GM21390 (cell line): Measurements from ENCODE around the gene TREM2.

Experiments
- ATAC-seq: cut with Tn5 transposase; IDR thresholded peaks from one replicate; pipeline ENCODE4 v1.9.1; 2021; ENCODE audit not compliant: unreplicated experiment

TREM2 gene

DNA sequence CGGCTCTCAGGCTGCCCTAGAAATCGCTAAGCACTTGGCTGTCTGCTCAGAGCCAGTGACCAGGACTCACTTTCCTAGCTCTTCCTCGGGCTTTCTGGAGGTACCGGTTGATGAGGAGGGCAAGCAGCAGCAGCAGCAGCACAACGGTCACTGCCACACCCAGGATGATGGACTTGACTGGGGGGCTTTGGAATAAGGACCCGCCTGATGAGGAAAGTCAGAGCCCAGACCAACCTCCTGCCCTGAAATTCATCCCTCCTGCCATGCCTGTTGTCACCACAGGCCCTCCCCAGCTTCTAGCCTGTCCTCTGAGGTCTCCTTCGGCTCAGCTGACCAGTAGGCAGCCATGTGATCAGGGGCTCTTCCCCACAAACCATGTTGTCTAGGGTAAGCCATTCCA lies 21.8 kb upstream of the TREM2 start:
- no peak for ATAC-seq

DNA sequence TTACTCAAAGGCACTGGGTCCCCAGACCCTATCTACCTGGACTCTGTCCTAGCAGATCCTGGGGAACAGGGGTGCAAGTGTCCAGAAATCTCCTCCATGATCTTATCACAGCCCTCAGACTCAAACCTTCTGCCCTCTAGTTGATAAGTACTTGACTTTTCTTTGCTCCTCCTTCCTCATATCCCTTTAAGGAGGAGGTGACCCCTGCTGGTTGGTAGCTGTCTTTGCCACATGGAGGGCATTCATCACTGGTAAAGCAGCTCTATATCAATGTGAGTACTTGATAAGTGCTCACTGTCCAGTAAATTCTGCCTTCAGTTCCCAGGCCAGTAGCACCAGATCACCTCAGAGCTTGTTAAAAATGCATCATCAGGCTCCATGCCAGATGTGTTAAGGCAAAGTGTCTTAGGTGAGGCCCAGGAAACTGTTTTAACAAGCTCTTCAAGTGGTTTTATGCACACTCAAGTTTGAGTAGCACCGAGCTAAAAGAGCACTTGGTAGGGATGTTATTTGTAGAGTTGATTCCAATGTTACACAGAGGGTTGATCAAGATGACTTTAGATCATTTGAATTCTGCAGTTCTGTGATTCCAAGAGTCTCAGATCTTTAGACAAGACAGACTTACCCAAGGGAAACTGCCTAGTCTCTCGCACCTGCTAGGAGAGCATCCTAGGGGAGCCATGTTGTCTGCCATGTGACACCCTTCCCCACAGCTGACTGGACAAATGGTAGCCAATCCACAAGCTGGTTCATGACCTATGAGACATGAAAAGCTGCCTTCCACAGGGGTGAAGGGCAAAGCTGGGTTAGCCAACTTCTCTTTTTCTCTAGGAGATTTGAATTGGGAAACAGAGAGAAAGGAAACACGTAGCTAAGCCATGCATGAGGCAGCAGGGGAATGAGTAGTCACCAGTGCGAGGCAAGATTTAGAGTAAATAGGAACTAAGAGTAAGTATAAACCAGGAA lies 19.4 kb upstream of the TREM2 start:
- ATAC-seq, result peak; percentile 61

GRCh38 chr6:41181566-41181965 lies 18.6 kb upstream of the TREM2 start:
- ATAC-seq, result no peak

- ATAC-seq, result no peak
Observed at GRCh38 chr6:41179163-41179562, 16.2 kb upstream of the TREM2 start.

- ATAC-seq, result no peak
Observed at GRCh38 chr6:41177695-41178094, 14.8 kb upstream of the TREM2 start.

GRCh38 chr6:41177287-41177686 lies 14.4 kb upstream of the TREM2 start:
- ATAC-seq, result no peak

DNA sequence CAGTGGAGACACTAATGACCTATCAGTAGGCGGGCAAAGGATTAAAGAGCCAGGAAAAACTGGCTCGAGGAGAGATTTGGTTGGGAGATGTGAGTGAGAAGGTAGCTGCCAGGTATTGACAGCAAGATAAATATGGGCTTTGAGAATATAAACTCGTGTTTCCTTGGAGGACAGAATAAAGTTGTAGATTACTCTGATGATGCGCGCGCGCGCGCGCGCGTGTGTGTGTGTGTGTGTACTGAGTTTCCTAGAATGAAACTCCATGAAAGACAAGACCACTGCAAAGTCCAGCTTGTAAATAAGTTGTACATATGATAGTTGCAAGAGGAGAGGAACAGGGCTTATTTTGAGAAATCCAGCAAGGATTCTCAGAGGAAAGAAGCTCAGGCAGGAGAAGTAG lies 13.3 kb upstream of the TREM2 start:
- ATAC-seq, result no peak

- no peak for ATAC-seq
Observed at GRCh38 chr6:41175084-41175483, 12.2 kb upstream of the TREM2 start.

GRCh38 chr6:41174610-41175009 lies 11.7 kb upstream of the TREM2 start:
- ATAC-seq, result no peak

DNA sequence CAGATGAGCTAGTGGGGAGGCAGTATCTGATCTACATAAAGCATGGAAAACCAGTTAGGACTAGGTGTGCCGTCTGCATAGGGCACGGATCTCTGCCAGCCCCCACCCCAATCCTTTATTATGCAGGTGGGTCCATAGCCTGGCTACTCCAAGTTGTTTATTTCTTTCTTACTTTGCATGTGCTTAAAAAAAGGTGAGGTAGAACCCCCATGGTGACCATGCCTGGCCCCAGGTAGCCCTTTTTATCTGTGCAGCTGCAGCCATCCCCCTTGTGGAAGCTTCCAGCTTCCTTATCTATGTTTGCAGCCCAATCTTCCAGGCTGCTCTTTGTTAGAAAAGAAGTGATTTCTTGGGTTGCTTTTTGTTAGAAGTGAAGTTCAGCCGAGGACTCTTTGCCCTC lies 9.0 kb upstream of the TREM2 start:
- ATAC-seq, result no peak

DNA sequence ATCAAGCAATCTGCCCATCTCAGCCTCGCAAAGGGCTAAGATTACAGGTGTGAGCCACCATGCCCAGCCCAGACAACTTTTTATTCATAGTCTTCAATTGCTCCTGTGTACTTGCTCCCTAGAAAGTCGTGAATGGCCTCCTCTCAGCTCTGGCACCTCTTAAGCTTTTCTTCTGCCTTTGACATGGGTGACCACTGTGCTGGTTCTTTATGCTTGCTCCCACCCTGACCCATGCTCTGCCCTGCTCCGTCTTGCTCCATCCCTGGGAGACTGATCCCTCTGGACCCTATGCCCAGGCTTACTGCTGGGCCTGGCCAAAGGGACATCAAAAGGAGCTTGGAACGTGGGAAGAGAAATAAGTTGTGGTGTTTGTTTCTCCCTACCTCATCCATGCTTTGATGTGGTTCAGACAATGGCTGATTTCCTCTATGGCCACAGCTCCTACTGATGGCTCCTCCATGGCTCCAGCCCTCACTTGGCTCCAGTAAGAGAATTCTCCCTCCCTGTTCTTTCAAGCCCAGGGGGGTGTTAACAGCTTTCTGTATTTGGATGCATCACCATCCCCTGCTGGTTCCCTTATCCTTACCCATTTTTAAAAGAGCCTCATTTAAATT lies 7.7 kb upstream of the TREM2 start:
- no peak for ATAC-seq

GRCh38 chr6:41167173-41167963 lies 4.5 kb upstream of the TREM2 start:
- ATAC-seq, result no peak

DNA sequence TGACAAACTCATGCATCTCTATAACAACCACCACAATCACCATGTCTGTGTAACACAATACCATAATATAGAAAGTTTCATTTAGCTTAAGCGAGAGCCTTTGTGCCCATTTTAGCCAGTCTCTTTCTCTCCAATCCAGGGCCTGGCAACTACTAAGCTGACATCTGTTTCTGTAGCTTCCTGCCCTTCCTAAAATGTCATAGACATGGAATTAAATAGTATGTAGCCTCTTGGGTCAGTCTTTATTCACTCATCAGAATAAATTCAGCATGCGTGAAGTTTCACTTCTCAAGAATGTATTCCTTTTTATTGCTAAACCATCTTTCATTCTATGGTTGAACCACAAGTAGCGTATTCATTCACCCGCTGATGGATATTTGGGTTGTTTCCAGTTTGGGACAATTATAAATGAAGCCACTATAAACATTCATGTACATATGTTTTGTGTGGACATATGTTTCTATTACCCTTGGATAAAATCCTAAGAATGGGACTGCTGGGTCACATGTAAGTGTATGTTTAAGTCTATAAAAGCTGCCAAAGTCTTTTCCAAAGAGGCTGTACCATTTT lies 1.7 kb upstream of the TREM2 start:
- ATAC-seq, result no peak

DNA sequence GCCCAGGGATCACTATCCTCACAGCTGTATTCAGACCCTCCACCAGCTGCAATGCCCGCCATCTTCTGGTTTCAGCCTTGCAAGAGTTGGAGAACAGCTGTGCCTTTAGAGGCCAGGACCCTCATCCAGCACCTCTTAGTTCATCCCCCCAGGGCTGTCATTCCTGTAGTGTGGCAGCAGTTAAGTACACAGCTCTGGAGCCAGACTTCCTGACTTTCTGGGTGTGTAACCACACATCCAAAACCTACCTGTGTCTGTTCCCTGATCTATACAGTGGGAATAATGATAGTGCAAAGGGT lies 452 bp upstream of the TREM2 start:
- ATAC-seq, result no peak

DNA sequence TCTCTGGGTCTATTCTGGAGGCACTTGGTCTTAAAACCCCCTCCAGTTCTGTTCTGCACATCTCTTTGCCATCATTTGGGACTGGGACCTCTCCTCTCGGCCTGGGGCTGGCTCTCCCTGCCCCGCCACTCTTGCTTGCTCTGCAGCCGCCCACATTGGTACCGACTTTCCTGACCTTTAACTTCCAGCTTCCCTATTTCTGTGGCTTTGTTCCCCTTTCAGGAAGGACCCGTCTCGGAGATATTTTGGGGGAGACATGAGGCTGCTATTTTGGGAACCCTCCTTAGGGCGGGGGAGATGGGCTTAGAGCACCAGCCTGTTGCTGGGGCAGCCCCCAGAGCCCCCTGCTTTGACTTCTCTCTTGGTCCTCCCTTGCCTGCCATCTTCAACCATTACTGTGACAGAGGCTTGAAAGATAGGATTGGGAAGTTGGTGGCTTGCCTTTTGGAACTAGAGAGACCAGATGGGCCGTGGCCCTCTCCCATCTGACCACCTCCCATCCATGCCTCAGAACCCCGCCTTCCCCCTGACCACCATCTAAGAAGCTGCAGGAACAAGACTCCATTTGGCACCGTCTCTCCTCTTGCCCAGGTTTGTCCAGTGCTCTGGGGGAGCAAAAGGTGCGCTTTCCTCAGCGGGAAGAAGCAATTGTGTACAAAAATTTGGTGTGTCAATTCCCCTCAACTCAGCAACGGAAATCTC lies 914 bp downstream of the TREM2 start:
- ATAC-seq, result no peak

DNA sequence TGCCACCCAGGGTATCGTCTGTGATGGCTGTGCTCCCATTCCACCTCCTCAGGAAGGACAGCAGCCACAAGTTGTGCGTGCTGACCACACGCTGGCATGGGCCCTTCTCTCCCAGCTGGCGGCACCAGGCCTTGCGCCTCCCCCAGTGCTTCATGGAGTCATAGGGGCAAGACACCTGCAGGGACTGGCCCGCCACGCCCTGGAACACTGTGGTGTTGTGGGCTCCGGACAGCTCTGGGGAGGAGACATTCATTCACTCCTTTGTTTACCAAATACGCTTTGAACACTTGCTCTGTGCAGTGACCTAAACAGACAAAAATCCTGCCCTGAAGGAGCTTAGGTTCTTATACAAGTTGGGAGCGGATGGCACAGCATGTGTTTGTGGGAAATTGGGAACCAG lies 1.5 kb downstream of the TREM2 start:
- ATAC-seq, result no peak

GRCh38 chr6:41160933-41161332 lies 2.0 kb downstream of the TREM2 start:
- ATAC-seq, result no peak

DNA sequence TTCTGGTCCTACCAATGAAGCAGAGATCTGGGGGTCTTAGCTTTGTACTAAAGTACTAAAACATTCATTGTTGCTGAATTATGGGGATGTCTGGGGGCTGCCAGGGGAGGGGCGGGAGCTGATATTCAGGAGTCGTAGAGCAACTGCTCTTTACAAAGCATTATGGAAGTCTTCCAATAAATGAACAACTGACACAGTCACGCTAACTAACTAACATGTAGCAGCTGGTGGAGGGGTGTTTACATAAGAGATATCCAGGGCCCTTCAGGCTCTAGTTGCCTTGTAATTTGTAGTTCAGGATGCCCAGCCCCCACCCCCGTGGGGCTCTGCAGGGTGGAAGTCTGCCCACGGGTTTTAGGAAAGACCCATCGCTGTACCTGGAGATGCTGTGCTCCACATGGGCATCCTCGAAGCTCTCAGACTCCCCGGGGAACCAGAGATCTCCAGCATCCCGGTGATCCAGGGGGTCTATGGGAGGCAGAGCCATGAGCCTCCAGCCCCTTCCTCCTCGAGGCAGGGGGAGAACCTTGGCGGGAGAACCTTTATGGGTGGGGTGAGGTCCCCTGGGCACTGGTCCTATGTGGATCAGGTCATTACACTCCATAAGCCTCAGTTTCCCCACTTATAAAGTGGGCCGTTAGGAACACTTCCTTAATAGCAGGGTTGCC lies 3.4 kb downstream of the TREM2 start:
- no peak for ATAC-seq

GRCh38 chr6:41157323-41157722 lies 5.6 kb downstream of the TREM2 start:
- ATAC-seq, result no peak

DNA sequence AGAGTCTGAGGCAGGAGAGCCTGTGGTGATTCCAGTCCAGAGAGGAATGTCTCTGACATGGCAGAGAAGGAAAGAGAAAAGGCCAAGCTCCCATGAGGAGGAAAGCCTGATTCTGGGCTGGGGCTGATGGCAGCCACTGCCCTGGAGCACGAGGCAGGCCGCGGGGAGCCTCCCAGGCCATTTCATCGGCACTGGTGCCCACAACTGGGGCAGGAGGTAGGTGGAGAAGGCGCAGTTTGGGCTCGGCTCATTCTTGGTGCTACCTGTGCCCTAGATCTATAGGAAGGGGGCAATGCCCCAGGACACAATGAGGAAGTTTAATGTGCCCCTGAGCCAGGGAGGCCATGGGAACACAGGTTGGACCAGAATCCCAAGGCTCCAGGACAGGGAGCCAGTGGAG lies 6.1 kb downstream of the TREM2 start:
- ATAC-seq, result no peak
